NCI-H510A (cell line): ENCODE data around the gene DOLK.

Experiments used
- DNase-seq: peaks from one replicate; lab custom pipeline; 2025; lab: John Stamatoyannopoulos, UW

Gene DOLK

GRCh38 chr9:128933731-128934130 is 13.7 kb downstream of the DOLK start:
- no peak for DNase-seq

- DNase-seq, result no peak
Observed at GRCh38 chr9:128929560-128929959, 17.8 kb downstream of the DOLK start.

GRCh38 chr9:128928624-128929023 is 18.8 kb downstream of the DOLK start:
- no peak for DNase-seq

DNA sequence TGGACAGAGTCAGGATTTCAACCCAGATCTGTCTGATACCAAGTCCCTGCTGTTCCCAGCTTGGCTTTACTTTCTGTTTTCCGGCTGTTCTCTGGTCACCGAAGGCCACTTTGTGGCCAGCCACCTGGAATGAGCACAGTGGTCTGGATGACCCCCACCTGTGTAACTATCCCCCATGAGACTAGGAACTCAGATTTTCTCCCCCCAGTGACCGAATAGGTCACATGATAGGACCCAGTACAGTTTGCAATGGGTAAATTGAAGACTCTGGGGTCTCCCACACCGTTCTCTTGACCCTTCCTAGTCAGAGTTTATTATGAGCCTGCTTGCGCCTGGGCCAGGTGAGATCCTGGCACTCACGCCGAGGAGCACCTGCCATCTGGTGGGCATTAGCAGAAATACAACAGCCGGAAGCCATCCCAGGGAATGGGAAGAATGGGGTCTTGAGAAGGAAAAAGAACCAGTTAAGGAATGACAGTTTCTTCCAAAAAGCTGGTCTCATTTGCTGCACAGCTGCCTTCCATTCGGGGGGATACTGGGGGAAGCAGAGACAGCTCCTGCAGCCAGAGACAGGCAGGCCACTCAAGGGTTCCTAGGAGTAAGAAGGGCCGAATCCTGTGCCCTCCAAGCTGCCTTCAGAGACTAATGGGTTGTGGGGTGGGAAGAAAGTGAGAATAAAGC is 19.5 kb downstream of the DOLK start:
- DNase-seq, result no peak

DNA sequence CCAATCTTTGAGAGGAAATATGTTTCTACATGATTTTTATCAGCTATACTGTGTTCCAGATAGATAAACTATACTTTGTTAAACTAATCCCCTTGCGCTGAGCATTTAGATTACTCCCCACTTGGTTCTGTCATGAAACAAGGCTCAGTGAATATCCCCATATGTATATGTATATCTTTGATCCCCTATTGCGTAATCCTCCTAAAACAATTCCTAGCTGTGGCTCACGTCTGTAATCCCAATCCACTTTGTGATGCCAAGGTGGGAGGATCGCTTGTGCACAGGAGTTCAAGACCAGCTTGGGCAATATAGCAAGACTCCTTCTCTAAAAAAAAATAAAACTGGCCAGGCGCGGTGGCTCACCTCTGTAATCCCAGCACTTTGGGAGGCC is 23.9 kb downstream of the DOLK start:
- DNase-seq, result no peak

DNA sequence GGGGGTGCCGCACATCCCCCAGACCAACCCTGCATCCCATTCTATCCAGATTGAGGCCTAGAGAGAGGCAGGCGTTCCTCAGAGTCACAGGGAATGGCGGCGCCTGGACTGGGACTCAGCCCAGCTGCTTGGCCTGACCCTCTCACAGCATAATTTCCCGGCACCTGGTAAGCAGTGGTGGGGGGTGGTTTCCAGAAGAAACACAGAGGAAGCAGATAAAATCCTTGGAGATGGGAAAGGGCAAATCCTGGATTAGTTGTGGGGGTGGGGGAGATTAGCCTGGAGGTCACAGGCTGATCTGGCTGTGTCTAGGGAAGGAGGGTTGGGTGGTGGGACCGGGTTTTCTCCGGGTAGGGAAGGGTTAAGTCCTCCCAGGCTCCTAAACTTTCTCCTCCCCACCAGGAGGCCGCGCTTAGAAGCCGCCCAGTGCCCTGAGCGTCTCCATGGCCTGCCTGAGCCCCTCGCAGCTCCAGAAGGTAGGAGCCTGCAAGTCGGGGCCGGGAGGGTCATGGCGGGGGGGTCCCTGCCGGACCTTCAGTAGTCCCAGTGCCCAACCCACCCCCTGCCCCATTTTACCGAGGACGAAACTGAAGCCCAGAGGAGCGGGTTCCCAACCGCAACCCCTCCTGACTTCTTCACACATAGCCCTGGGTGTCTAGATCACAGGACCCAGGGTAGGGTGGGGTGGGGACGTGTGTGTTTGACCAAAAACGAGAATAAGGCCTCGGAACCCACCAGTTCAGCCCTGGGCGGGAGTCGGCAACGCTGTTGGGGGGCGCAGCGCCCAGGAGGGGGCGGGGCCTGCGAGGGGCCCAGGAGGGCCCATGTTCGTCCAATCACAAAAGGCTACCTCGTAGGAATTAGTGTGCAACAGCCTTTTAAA is 25.3 kb downstream of the DOLK start:
- no peak for DNase-seq

DNA sequence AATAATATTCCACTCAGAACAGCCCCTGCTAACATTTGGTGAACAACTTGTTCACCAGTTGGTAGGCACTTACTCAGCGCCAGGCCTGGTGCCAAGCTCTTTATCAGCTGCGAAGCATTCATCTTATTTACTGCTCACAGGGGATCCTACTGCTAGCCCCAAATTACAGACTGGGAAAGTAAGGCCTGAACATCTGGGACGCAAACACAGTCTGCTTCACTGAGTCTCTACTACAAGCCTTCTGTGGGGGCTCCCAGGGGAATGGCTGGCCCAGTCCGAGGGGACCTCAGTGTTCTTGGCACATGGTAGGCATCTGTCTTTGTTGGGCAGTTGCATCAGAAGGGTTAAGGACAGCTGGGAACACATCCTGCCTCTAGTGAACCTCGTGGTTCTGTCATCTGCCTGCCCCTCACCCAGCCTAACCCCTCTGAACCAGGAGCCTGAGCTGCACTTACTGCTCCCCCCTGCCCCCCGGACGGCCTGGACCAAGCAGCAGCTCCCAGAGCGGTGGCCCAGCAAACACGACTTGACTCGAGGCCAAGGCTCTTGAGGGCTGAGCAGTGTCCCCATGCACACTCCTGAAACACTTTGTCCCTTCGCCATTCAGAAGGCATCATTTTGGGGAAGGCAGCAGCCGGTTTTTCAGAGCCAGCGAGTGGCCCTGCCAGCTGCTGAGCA is 26.9 kb downstream of the DOLK start, which contains the start of gene PHYHD1:
TSS of gene PHYHD1 (plus strand) at position 602 of the 678 bp plus-strand sequence. CDS start 1,342 bp downstream, outside the sequence.
- DNase-seq, result no peak

GRCh38 chr9:128919402-128920089 is 27.9 kb downstream of the DOLK start:
- DNase-seq, result no peak

- no peak for DNase-seq
Observed at GRCh38 chr9:128918921-128919320, 28.5 kb downstream of the DOLK start.

DNA sequence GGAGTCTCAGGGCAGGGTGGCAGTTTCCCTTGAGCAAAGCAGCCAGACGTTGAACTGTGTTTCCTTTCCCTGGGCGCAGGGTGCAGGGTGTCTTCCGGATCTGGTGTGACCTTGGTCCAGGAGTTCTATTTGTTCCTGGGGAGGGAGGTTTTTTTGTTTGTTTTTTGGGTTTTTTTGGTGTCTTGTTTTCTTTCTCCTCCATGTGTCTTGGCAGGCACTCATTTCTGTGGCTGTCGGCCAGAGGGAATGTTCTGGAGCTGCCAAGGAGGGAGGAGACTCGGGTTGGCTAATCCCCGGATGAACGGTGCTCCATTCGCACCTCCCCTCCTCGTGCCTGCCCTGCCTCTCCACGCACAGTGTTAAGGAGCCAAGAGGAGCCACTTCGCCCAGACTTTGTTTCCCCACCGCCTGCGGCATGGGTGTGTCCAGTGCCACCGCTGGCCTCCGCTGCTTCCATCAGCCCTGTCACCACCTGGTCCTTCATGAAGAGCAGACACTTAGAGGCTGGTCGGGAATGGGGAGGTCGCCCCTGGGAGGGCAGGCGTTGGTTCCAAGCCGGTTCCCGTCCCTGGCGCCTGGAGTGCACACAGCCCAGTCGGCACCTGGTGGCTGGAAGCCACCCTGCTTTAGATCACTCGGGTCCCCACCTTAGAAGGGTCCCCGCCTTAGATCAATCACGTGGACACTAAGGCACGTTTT is 30.1 kb downstream of the DOLK start:
- no peak for DNase-seq

DNA sequence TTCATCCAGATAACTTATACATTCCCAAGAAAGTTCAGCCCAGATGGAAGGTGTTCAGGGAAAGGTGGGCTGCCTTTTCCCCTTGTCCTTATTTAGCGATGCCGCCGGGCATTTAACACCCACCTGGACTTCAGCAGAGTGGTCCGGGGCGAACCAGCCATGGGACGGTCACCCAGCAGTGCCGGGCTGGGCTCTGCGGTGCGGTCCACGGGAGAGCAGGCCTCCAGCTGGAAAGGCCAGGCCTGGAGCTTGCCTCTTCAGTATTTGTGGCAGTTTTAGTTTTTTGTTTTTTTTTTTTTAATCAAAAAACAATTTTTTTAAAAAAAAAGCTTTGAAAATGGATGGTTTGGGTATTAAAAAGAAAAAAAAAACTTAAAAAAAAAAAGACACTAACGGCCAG is 30.7 kb downstream of the DOLK start:
- no peak for DNase-seq

DNA sequence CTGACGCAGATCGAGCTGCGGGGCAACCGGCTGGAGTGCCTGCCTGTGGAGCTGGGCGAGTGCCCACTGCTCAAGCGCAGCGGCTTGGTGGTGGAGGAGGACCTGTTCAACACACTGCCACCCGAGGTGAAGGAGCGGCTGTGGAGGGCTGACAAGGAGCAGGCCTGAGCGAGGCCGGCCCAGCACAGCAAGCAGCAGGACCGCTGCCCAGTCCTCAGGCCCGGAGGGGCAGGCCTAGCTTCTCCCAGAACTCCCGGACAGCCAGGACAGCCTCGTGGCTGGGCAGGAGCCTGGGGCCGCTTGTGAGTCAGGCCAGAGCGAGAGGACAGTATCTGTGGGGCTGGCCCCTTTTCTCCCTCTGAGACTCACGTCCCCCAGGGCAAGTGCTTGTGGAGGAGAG is 31.2 kb downstream of the DOLK start:
- DNase-seq, result no peak

DNA sequence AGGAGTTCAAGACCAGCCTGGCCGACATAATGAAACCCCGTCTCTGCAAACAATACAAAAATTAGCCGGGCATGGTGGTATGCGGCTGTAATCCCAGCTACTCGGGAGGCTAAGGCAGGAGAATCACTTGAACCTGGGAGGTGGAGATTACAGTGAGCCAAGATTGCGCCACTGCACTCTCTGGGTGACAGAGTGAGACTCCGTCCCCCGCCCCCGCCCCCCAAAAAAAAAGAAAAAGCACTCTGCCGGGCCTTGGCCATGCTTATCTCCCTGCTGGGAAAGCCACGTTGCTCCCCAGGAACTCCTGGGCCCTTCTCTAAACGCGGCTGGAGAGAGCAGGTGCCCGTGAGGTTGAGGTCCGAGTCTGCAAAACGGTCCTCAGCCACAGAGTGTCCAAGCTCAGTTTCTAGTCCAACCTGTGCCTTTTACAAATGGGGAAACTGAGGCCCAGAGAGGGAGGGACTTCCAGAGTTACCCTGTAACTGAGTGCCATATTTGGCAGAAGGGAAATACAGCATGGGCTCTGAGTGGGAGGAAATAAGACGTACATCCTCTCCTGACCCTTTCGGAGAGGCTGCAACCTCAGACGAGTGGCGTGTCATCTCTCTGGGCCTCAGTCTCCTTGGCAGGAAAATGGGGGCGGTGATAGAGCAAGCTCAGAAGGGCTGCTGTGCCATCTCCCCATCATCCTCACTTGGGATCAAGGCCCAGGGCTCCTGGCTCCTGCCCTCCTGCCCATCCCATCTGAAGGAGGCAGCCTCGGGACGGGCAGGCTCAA is 33.2 kb downstream of the DOLK start:
- DNase-seq, result no peak

DNA sequence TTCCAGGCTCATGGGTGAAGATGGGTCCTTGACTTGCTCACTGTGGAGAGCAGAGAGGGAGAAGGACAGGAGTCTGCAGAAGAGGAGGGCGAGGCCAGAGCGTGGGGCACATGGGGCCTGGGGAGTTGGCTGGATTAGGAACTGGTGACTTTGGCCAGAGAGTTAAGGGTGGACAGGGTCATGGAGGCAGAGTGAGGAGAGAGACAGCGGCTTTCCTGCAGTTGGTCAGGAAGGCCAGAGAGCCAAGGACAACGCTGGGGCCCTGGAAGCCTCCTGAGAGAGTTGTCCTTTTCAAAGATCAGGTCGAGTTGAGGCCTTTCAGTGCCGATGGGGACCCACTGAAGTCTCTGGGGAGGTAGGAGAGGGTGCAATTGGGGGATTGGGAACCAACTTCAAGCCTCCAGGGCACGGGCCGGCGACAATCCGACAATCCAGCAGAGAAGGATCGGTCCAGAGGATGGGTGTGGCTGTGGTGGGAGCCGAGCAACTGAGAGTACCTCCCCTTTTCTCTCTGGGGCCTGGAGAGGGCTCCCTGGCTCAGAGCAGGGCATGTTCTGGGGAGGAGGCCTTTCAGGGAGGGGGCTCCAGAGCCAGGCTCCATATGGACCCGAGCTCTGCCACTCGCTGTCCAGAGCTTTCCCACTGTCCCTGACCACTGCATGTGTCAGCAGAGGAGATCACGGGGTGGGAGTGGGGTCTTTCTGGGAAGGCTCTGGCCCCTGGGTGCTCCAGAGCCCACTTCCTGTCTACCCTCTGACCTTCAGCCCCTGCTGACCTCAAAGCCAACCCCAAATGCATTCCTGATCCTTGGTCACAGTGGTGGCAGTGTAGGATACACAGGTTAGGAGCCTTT is 34.1 kb downstream of the DOLK start:
- no peak for DNase-seq

DNA sequence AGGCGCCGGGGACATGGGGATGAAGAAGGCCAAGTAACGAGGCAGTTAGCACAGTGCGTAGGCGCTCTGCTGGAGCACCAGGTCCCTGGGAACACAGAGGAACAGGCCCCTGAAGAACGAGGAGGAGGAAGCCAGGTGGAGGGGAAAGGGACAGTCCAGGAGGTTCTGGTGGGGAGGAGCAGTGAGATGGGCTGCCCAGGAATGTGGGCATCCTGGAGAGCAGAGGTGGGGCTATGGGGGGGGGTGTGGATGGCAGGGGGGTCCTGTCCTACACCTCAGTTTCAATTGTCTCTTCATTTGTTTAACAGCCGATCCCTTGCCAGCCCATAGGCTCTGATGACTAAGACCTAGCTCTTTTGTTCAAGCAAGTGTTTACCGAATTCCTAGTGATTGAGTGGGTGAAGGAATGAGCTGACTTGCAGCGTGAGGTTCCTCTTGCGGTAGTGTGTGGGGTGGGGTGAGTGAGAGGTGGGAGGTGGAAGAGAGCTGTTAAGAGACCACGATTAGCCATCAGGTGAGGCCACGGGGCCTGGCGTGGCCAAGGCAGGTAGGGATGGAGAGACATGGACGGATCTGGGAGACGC is 35.0 kb downstream of the DOLK start:
- no peak for DNase-seq

DNA sequence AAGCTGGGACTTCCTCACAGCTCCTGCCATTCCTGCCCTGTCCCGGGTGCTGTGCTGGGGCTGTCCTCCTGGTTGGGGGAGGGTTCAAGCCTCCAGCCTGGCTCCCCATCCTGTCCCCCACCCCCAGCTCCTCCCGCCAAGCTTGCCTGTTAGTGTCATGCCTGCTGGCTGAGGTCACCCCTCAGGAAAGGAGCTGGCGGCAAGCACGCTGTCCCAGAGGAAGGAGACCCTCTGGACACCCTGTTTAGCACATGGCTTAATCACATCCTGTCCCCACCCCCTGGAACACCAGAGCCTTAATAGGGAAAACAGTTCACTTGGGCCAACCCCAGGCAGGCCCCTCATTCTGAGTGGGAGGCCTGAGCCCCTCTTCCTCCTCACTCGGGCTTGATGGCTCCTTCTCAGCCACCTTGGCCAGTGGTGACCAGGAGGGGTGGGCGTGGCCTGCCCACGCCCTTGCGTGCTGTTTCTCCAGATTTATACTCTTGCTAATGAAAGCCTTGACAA is 35.8 kb downstream of the DOLK start:
- no peak for DNase-seq

GRCh38 chr9:128910906-128911305 is 36.5 kb downstream of the DOLK start:
- no peak for DNase-seq

DNA sequence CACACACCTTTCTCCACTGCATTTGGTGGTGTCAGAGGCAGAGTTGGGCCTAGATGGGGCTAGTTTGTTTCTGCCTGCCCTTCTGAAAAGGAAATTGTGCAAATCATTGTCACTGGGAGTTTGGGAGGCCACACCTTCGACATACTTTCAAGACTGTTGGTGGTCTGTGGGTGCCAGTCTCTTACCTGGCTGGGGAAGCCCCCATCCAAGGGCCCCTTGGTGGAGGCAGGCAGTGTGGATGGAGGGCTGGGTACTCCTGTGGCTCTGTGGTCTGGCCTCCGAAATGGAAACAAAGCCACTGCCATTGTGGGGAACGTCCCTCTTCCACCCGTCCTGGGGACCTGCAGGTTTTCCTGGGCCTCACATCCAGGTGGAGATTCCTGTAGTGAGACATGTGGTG is 37.5 kb downstream of the DOLK start:
- DNase-seq, result no peak

DNA sequence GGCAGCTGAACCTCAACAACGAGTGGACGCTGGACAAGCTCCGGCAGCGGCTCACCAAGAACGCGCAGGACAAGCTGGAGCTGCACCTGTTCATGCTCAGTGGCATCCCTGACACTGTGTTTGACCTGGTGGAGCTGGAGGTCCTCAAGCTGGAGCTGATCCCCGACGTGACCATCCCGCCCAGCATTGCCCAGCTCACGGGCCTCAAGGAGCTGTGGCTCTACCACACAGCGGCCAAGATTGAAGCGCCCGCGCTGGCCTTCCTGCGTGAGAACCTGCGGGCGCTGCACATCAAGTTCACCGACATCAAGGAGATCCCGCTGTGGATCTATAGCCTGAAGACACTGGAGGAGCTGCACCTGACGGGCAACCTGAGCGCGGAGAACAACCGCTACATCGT is 39.0 kb downstream of the DOLK start:
- DNase-seq, result no peak
